ENCODE results near the gene WDR27.

WDR27 gene

GRCh38 chr6:169741344-169741743 lies 39.5 kb upstream of the WDR27 start:
- TF ChIP-seq CTCF (IDR thresholded peaks at IDR 0.05; ENCODE audit: low read length) (no peak), EZH2 (optimal IDR thresholded peaks at IDR 0.05; ENCODE audit: low read depth, low read length) (no peak), EZH2phosphoT487 (IDR thresholded peaks at IDR 0.05; ENCODE audit: low read length) (no peak)
- H3K4me2 ChIP-seq (ENCODE audit: low read depth, low read length) = no peak overlapping the region
- H3K4me3 ChIP-seq (ENCODE audit: low read length) = no peak overlapping the region
- no peaks in the 10 kb centered on the region for H3K27me3 ChIP-seq (replicated peaks; ENCODE audit: insufficient read depth, low read length)
- no peaks in the 10 kb centered on the region for H3K9me3 ChIP-seq (replicated peaks; ENCODE audit: insufficient read depth, low read length)
- H3K36me3 ChIP-seq (replicated peaks; ENCODE audit: insufficient read depth, low read length) = no peaks in the 10 kb centered on the region
- H3K9ac ChIP-seq (ENCODE audit: low read length) = no peak overlapping the region
- no peaks in the 10 kb centered on the region for H3K9me2 ChIP-seq (replicated peaks; ENCODE audit: insufficient read depth, low read length)
- no peak overlapping the region for H2AFZ ChIP-seq (ENCODE audit: low read length)
- no peaks in the 10 kb centered on the region for H3K79me2 ChIP-seq (ENCODE audit: low read length)
- no peak overlapping the region for H3K27ac ChIP-seq (ENCODE audit: low read length)
- DNase-seq = no peak
- no peaks in the 10 kb centered on the region for H4K20me1 ChIP-seq (ENCODE audit: insufficient read depth, low read length)
- H3F3A ChIP-seq (ENCODE audit: insufficient read depth, low read length) = no peaks in the 10 kb centered on the region
- no peaks in the 10 kb centered on the region for H3K4me1 ChIP-seq (ENCODE audit: low read length)

- no peaks in the 10 kb centered on the region for H3K79me2 ChIP-seq (ENCODE audit: low read length)
- H4K20me1 ChIP-seq (ENCODE audit: insufficient read depth, low read length) = no peaks in the 10 kb centered on the region
- H3K4me3 ChIP-seq (ENCODE audit: low read length) = no peak overlapping the region
- TF ChIP-seq EZH2phosphoT487 (IDR thresholded peaks at IDR 0.05; ENCODE audit: low read length) (no peak), EZH2 (optimal IDR thresholded peaks at IDR 0.05; ENCODE audit: low read depth, low read length) (no peak), CTCF (IDR thresholded peaks at IDR 0.05; ENCODE audit: low read length) (no peak)
- H3K36me3 ChIP-seq (replicated peaks; ENCODE audit: insufficient read depth, low read length) = no peaks in the 10 kb centered on the region
- H3K27me3 ChIP-seq (replicated peaks; ENCODE audit: insufficient read depth, low read length) = no peaks in the 10 kb centered on the region
- no peak overlapping the region for H3K4me2 ChIP-seq (ENCODE audit: low read depth, low read length)
- no peaks in the 10 kb centered on the region for H3F3A ChIP-seq (ENCODE audit: insufficient read depth, low read length)
- no peak for DNase-seq
- no peaks in the 10 kb centered on the region for H3K9me2 ChIP-seq (replicated peaks; ENCODE audit: insufficient read depth, low read length)
- H2AFZ ChIP-seq (ENCODE audit: low read length) = no peak overlapping the region
- no peak overlapping the region for H3K9ac ChIP-seq (ENCODE audit: low read length)
- no peak overlapping the region for H3K27ac ChIP-seq (ENCODE audit: low read length)
- no peaks in the 10 kb centered on the region for H3K4me1 ChIP-seq (ENCODE audit: low read length)
- H3K9me3 ChIP-seq (replicated peaks; ENCODE audit: insufficient read depth, low read length) = no peaks in the 10 kb centered on the region
These were observed 37.2 kb upstream of the WDR27 start for GRCh38 chr6:169738976-169739529.

DNA sequence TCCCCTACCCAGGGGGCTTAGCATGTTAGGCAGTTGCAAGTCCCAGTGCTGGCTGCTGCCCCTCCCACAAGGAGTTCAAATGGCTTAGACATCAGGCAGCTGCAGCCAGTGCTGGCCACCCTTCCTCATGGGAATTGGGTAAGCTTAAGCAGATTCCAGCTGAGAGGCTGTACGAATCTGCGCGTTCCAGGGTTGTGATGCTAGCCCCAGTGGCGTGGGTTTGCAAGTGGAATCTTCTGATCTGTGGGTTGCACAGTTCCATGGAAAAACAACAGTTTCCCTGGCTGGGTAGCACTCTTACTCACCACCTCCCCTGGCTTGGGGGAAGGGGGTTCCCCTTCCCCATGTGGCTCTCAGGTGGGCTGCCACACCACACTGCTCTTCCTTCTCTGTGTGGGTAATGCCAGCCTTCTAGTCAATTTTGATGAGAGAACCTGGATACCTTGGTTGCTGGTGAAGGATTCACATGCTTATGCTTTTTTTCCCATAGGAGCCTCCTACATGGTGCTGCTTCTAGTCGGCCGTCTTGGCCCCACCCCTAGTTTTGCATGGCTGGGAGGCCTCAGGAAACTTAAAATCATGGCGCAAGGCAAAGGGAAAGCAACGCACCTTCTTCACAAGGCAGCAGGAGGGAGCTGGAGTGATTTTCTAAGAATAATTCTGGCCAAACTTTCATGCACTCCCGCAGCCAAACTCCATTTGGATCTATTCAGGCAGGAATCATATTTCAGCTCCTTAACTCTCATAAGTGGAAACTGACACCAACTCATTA lies 36.6 kb upstream of the WDR27 start:
- H2AFZ ChIP-seq (ENCODE audit: low read length) = no peak overlapping the region

More for the DNA sequence above, 36.6 kb upstream of the WDR27 start:
- Histone ChIP-seq H4K20me1 (ENCODE audit: insufficient read depth, low read length) (no peaks in the 10 kb centered on the region), H3K4me1 (ENCODE audit: low read length) (no peaks in the 10 kb centered on the region), H3F3A (ENCODE audit: insufficient read depth, low read length) (no peaks in the 10 kb centered on the region), H3K9ac (ENCODE audit: low read length) (no peak overlapping the region), H3K27me3 (replicated peaks; ENCODE audit: insufficient read depth, low read length) (no peaks in the 10 kb centered on the region), H3K4me2 (ENCODE audit: low read depth, low read length) (no peak overlapping the region), H3K9me2 (replicated peaks; ENCODE audit: insufficient read depth, low read length) (no peaks in the 10 kb centered on the region), H3K36me3 (replicated peaks; ENCODE audit: insufficient read depth, low read length) (no peaks in the 10 kb centered on the region), H3K4me3 (ENCODE audit: low read length) (no peak overlapping the region), H3K27ac (ENCODE audit: low read length) (no peak overlapping the region), H3K9me3 (replicated peaks; ENCODE audit: insufficient read depth, low read length) (no peaks in the 10 kb centered on the region), H3K79me2 (ENCODE audit: low read length) (no peaks in the 10 kb centered on the region)
- DNase-seq = no peak
- no peak for TF ChIP-seq CTCF (IDR thresholded peaks at IDR 0.05; ENCODE audit: low read length)
- TF ChIP-seq EZH2phosphoT487 (IDR thresholded peaks at IDR 0.05; ENCODE audit: low read length) = no peak
- no peak for TF ChIP-seq EZH2 (optimal IDR thresholded peaks at IDR 0.05; ENCODE audit: low read depth, low read length)
